ENCODE data around the gene PRDM16. TPM values are rescaled to one million over a fixed set of nuclear protein-coding genes. Genes with fewer than 3 reads are reported as not detected.

PRDM16 gene
- total RNA-seq, 1 experiment from 2014 or later = 0.97 TPM

GRCh38 chr1:3298197-3298596, 229.2 kb downstream of the PRDM16 start:
- DNase-seq (ENCODE audit: low spot score) = no peak

GRCh38 chr1:3304246-3304645, 235.2 kb downstream of the PRDM16 start:
- DNase-seq (ENCODE audit: low spot score) = no peak

GRCh38 chr1:3304692-3305091, 235.7 kb downstream of the PRDM16 start:
- no peak for DNase-seq (ENCODE audit: low spot score)

- no peak for DNase-seq (ENCODE audit: low spot score)
Observed at GRCh38 chr1:3305156-3305555, 236.2 kb downstream of the PRDM16 start.

- DNase-seq (ENCODE audit: low spot score) = peak; percentile 70
Observed at GRCh38 chr1:3306583-3307291, 237.7 kb downstream of the PRDM16 start.

GRCh38 chr1:3307359-3307758, 238.4 kb downstream of the PRDM16 start:
- no peak for DNase-seq (ENCODE audit: low spot score)

- DNase-seq (ENCODE audit: low spot score) = no peak
Observed at GRCh38 chr1:3308053-3308452, 239.1 kb downstream of the PRDM16 start.

- no peak for DNase-seq (ENCODE audit: low spot score)
Observed at GRCh38 chr1:3310718-3311400, 241.9 kb downstream of the PRDM16 start.

- DNase-seq (ENCODE audit: low spot score) = no peak
Observed at GRCh38 chr1:3311711-3312110, 242.7 kb downstream of the PRDM16 start.

GRCh38 chr1:3312310-3312897, 243.4 kb downstream of the PRDM16 start:
- DNase-seq (ENCODE audit: low spot score) = no peak

- peak; percentile 99 for DNase-seq (ENCODE audit: low spot score)
Observed at GRCh38 chr1:3312898-3313575, 244.0 kb downstream of the PRDM16 start.

- DNase-seq (ENCODE audit: low spot score) = peak; percentile 92
Observed at GRCh38 chr1:3313576-3313950, 244.6 kb downstream of the PRDM16 start.

GRCh38 chr1:3314491-3315381, 245.7 kb downstream of the PRDM16 start:
- DNase-seq (ENCODE audit: low spot score) = no peak

- no peak for DNase-seq (ENCODE audit: low spot score)
Observed at GRCh38 chr1:3315399-3316339, 246.7 kb downstream of the PRDM16 start.

- peak; percentile 39 for DNase-seq (ENCODE audit: low spot score)
Observed at GRCh38 chr1:3316340-3316943, 247.4 kb downstream of the PRDM16 start.

- DNase-seq (ENCODE audit: low spot score) = no peak
Observed at GRCh38 chr1:3317456-3317855, 248.5 kb downstream of the PRDM16 start.

- DNase-seq (ENCODE audit: low spot score) = no peak
Observed at GRCh38 chr1:3318329-3318728, 249.3 kb downstream of the PRDM16 start.

GRCh38 chr1:3319874-3320245, 250.9 kb downstream of the PRDM16 start:
- DNase-seq (ENCODE audit: low spot score) = peak; percentile 89

- DNase-seq (ENCODE audit: low spot score) = no peak
Observed at GRCh38 chr1:3320246-3321152, 251.5 kb downstream of the PRDM16 start.

Data from H4 (cell line).